Activated CD8-positive, alpha-beta memory T cell treated with anti-CD3 and anti-CD28 coated beads, Interleukin-2, amount 50 U/mL, for 48 hours (primary cell): ENCODE results near the gene GPATCH8.

Experiments used
- DNase-seq: peaks from one replicate; pipeline ENCODE4 v3.0.0-alpha.2; 2020

Gene GPATCH8

DNA sequence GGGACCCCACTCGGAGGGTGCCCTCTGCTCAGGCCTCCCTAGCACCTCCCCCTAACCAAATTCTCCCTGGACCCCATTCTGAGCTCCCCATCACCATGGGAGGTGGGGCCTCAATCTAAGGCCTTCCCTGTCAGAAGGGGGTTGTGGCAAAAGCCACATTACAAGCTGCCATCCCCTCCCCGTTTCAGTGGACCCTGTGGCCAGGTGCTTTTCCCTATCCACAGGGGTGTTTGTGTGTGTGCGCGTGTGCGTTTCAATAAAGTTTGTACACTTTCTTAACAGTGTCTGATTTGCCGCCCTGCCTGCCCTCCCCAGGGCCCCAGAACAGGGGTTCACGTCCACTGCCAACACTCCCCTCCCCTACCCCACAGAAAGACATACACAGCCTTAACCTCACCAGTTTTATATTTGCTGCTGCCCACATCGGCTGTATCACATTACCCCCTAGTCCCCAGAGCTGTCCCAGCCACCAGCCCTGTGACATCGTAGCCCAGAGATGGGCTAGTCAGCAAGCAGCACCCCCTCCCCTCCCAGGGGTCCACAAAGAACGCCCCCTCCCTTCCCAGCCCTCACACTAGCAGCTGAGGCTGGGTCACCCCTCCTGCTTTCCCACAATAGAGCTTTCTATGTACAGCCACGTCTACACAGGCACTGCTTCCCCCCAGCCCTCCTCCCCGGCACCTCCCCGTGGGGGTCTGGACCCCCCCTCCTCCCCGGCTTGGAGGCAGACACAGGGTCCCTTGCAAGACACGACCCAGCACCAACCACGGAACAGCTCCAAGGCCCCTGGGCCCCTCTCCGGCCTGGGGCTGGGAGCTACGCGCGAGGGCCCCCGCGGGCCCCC is 150.2 kb downstream of the GPATCH8 start:
- no peak for DNase-seq

DNA sequence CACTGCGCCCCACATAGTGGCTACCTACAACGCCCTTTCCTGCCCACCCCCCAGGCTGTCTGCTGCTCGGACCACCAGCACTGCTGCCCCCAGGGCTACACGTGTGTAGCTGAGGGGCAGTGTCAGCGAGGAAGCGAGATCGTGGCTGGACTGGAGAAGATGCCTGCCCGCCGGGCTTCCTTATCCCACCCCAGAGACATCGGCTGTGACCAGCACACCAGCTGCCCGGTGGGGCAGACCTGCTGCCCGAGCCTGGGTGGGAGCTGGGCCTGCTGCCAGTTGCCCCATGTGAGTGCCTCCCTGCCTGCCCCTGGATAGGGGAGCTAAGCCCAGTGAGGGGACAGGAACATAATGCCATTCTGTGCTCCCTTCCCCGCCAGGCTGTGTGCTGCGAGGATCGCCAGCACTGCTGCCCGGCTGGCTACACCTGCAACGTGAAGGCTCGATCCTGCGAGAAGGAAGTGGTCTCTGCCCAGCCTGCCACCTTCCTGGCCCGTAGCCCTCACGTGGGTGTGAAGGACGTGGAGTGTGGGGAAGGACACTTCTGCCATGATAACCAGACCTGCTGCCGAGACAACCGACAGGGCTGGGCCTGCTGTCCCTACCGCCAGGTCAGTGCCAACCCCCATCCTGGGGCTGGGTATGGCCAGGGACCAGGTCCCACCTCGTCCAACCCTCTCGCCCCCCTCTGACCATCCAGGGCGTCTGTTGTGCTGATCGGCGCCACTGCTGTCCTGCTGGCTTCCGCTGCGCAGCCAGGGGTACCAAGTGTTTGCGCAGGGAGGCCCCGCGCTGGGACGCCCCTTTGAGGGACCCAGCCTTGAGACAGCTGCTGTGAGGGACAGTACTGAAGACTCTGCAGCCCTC is 151.0 kb downstream of the GPATCH8 start:
- no peak for DNase-seq

DNA sequence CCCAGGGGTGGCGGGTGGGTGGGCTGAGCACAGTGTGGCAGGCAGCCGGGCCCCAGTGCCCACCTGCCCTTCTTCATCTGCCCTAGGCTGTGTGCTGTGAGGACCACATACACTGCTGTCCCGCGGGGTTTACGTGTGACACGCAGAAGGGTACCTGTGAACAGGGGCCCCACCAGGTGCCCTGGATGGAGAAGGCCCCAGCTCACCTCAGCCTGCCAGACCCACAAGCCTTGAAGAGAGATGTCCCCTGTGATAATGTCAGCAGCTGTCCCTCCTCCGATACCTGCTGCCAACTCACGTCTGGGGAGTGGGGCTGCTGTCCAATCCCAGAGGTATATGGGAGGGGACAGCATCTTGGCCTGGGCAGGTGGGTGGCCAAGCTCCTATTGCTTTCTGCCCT is 151.7 kb downstream of the GPATCH8 start:
- no peak for DNase-seq

GRCh38 chr17:44350733-44351226 is 152.4 kb downstream of the GPATCH8 start:
- DNase-seq, result peak; percentile 88

GRCh38 chr17:44349553-44350070 is 153.6 kb downstream of the GPATCH8 start:
- DNase-seq, result no peak

DNA sequence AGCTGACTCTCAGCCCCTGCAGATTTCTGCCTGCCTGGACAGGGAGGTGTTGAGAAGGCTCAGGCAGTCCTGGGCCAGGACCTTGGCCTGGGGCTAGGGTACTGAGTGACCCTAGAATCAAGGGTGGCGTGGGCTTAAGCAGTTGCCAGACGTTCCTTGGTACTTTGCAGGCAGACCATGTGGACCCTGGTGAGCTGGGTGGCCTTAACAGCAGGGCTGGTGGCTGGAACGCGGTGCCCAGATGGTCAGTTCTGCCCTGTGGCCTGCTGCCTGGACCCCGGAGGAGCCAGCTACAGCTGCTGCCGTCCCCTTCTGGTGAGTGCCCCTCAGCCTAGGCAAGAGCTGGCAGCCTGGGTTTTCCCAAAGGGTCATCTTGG is 154.2 kb downstream of the GPATCH8 start:
- DNase-seq, result no peak

- no peak for DNase-seq
These were observed 154.8 kb downstream of the GPATCH8 start for GRCh38 chr17:44348234-44348987.
